HepG2 (cell line): Measurements from ENCODE around the gene GNB3. TPM values are rescaled to one million over a fixed set of nuclear protein-coding genes. Genes with fewer than 3 reads are reported as not detected.

ENCODE experiments used
- ATF7 ChIP-seq, 2 experiments: fragments of 450-650 bp in 1 of 2; sonication (generic) in 1 of 2; formaldehyde crosslinking in 1 of 2; IDR thresholded peaks; 2 replicates each; pipeline versions ENCODE4 v1.4.0 to v1.6.1; 2016 to 2020; ENCODE audit warnings: antibody characterized with exemption in 1 of 2, mild to moderate bottlenecking in 1 of 2, missing genetic modification reagents in 1 of 2
- BRD4 ChIP-seq: sonication (generic); formaldehyde crosslinking; IDR thresholded peaks from 2 replicates; pipeline ENCODE4 v1.4.0; 2020; ENCODE audit warnings: missing genetic modification reagents
- CAMTA2 ChIP-seq: sonication (generic); formaldehyde crosslinking; IDR thresholded peaks from 2 replicates; pipeline ENCODE4 v1.4.0; 2020; ENCODE audit warnings: mild to moderate bottlenecking, missing genetic modification reagents, borderline replicate concordance
- DMAP1 ChIP-seq: IDR thresholded peaks from 2 replicates; pipeline ENCODE4 v1.6.1; 2016
- ELF3 ChIP-seq: IDR thresholded peaks from 2 replicates; pipeline ENCODE4 v1.6.1; 2016; ENCODE audit warnings: missing genetic modification reagents, missing compliant biosample characterization
- ETV5 ChIP-seq: IDR thresholded peaks from 2 replicates; pipeline ENCODE4 v1.6.1; 2018; ENCODE audit warnings: missing biosample characterization, missing genetic modification reagents, inconsistent platforms, borderline replicate concordance
- FOXK2 ChIP-seq: fragments of 450-650 bp; IDR thresholded peaks from 2 replicates; pipeline ENCODE4 v1.6.1; 2016
- GATAD1 ChIP-seq: IDR thresholded peaks from 2 replicates; pipeline ENCODE4 v1.6.1; 2016; ENCODE audit warnings: missing genetic modification reagents, missing compliant biosample characterization
- GLI4 ChIP-seq: sonication (generic); formaldehyde crosslinking; IDR thresholded peaks from 2 replicates; pipeline ENCODE4 v1.5.1; 2020; ENCODE audit warnings: missing genetic modification reagents, mild to moderate bottlenecking, moderate library complexity, borderline replicate concordance
- HDAC2 ChIP-seq: sonication (generic); formaldehyde crosslinking; IDR thresholded peaks from 2 replicates; pipeline ENCODE4 v1.4.0; 2020; ENCODE audit warnings: missing genetic modification reagents
- ISX ChIP-seq: sonication (generic); formaldehyde crosslinking; conservative IDR thresholded peaks from 2 replicates; pipeline ENCODE4 v1.5.0; 2020; ENCODE audit warnings: missing genetic modification reagents
- KLF15 ChIP-seq: sonication (generic); formaldehyde crosslinking; IDR thresholded peaks from 2 replicates; pipeline ENCODE4 v1.8.1; 2023; ENCODE audit warnings: borderline replicate concordance, mild to moderate bottlenecking, inconsistent platforms, missing genetic modification reagents, mixed read lengths
- MEIS1 ChIP-seq: sonication (generic); formaldehyde crosslinking; IDR thresholded peaks from 2 replicates; pipeline ENCODE4 v1.9.0; 2021; ENCODE audit warnings: mild to moderate bottlenecking, missing genetic modification reagents, moderate library complexity, borderline replicate concordance
- MTF1 ChIP-seq: sonication (generic); formaldehyde crosslinking; IDR thresholded peaks from 2 replicates; pipeline ENCODE4 v1.5.0; 2020; ENCODE audit warnings: missing genetic modification reagents
- MXI1 ChIP-seq: IDR thresholded peaks from 3 replicates; pipeline ENCODE4 v1.6.1; 2012; ENCODE audit warnings: low read depth, low read length, inconsistent platforms, borderline replicate concordance
- NFE2 ChIP-seq: sonication (generic); formaldehyde crosslinking; IDR thresholded peaks from 2 replicates; pipeline ENCODE4 v1.4.0; 2020; ENCODE audit warnings: missing genetic modification reagents
- NR2C2 ChIP-seq: sonication (generic); formaldehyde crosslinking; IDR thresholded peaks from 2 replicates; pipeline ENCODE4 v1.4.0; 2020; ENCODE audit warnings: missing genetic modification reagents, mild to moderate bottlenecking, moderate library complexity, borderline replicate concordance
- PCBP1 ChIP-seq: fragments of 200-400 bp; formaldehyde crosslinking; IDR thresholded peaks from 2 replicates; pipeline ENCODE4 v1.6.1; 2017; ENCODE audit warnings: mild to moderate bottlenecking, low read depth, low read length, borderline replicate concordance
- SMARCE1 ChIP-seq: fragments of 450-650 bp; IDR thresholded peaks from 2 replicates; pipeline ENCODE4 v1.6.1; 2017; ENCODE audit warnings: borderline replicate concordance
- SMC3 ChIP-seq: IDR thresholded peaks from 2 replicates; pipeline ENCODE4 v1.6.1; 2011; ENCODE audit warnings: low read length, improper control_type of control experiment
- SP5 ChIP-seq: IDR thresholded peaks from 2 replicates; pipeline ENCODE4 v1.6.1; 2016; ENCODE audit warnings: low read depth, borderline replicate concordance
- SPEN ChIP-seq: sonication (generic); formaldehyde crosslinking; IDR thresholded peaks from 2 replicates; pipeline ENCODE4 v1.5.1; 2020; ENCODE audit warnings: low read depth, mild to moderate bottlenecking, missing genetic modification reagents
- ZNF230 ChIP-seq: sonication (generic); formaldehyde crosslinking; IDR thresholded peaks from 2 replicates; pipeline ENCODE4 v1.4.0; 2020; ENCODE audit warnings: mild to moderate bottlenecking, missing genetic modification reagents
- ZNF24 ChIP-seq: fragments of 450-650 bp; IDR thresholded peaks from 2 replicates; pipeline ENCODE4 v1.6.1; 2017; ENCODE audit warnings: antibody characterized with exemption, mild to moderate bottlenecking
- ZNF772 ChIP-seq: sonication (generic); formaldehyde crosslinking; IDR thresholded peaks from 2 replicates; pipeline ENCODE4 v1.5.0; 2020; ENCODE audit warnings: mild to moderate bottlenecking, missing genetic modification reagents
- ZNF841 ChIP-seq: sonication (generic); formaldehyde crosslinking; IDR thresholded peaks from 2 replicates; pipeline ENCODE4 v1.8.1; 2023; ENCODE audit warnings: missing genetic modification reagents, borderline replicate concordance
- polyA plus RNA-seq, 8 experiments: library from polyadenylated mRNA; depleted of rRNA in 3 of 8; stranded (reverse) in 7 of 8; unstranded in 1 of 8; fragments of >200 nt; fragmentation: Illumina TruSeq in 4 of 8; extraction: Trizol in 4 of 8; gene quantifications; 2 replicates each; pipeline versions ENCODE4 v1.2.1 to v1.2.3, GENCODE V29; 2011 to 2016; ENCODE audit warnings: low read depth in 4 of 8, missing spikeins in 1 of 8, mixed read lengths in 1 of 8; ENCODE audit not compliant: insufficient read depth in 1 of 8
- total RNA-seq, 5 experiments: library from RNA; depleted of rRNA; stranded (reverse); fragments of >200 nt; fragmentation: Illumina TruSeq; extraction: Trizol; gene quantifications; 2 replicates each; pipeline ENCODE4 v1.2.3, GENCODE V29; 2016; ENCODE audit warnings: low read depth in 1 of 5
- TF ChIP-seq, protein P1 (sequence below): IDR thresholded peaks from 2 replicates; pipeline ENCODE4 v1.6.1; 2016; ENCODE audit warnings: mild to moderate bottlenecking
- TF ChIP-seq, protein P2 (sequence below): IDR thresholded peaks from 2 replicates; pipeline ENCODE4 v1.6.1; 2016; ENCODE audit warnings: control low read depth
- TF ChIP-seq, protein P3 (sequence below): sonication (generic); formaldehyde crosslinking; IDR thresholded peaks from 2 replicates; pipeline ENCODE4 v1.8.1; 2023; ENCODE audit warnings: mild to moderate bottlenecking, missing genetic modification reagents

Gene GNB3
- total and polyA plus RNA-seq, 2 of the 13 experiments (the other 11 are each of a cell fraction or from before 2014, with no cell fraction given): 1.3 to 3.6 TPM

DNA sequence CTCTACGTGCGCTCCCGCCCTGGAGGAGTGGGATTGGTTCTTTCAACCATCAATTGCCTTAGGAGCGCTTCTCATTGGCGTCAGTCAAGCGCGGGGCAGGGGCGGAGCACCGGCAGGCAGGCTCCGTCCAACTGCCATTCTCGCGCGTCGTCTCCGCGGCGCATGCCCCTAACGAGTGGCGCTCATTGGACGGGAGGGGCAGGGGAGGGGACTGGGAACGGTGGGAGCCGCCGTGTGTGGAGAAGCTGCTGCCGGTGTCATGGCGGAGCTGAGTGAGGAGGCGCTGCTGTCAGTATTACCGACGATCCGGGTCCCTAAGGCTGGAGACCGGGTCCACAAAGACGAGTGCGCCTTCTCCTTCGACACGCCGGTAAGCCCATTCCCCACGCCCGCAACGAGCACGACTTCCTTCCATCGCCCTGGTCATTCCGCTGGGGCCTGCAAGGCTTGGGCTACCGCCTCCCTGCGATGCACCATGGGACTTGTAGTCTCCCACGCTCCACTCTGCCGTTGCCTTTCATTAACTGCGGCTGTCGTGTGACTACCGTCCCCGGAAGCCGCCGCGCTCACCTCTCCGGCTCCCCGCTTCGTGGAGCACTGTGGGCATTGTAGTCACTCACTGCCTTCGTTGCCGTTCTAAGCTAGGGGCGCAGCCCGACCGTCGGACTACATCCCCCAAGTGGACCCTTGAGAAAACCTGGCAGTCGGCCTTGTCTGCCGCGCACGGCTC is 11.4 kb downstream of the GNB3 start, which contains the start of gene USP5 (continued):
- TF ChIP-seq MEIS1: peak; percentile 40; the same call in 1 of the 2 replicates
- TF ChIP-seq ATF7 (IDR thresholded peaks at IDR 0.05): no peak
- peak; percentile 53; the same call in 1 of the 2 replicates for TF ChIP-seq ATF7 (CRISPR knock-in tag; IDR thresholded peaks at IDR 0.05)
- TF ChIP-seq CAMTA2 (CRISPR knock-in tag): 0 out of 2 replicates have a peak, but pooled peaks have one; percentile 69
- peak; percentile 28; the same call in 1 of the 2 replicates for TF ChIP-seq SP5 (CRISPR knock-in tag)
- TF ChIP-seq PCBP1: peak; percentile 88; the same call in 1 of the 2 replicates
- TF ChIP-seq ELF3: peak; percentile 72
- peak; percentile 83; the same call in 2 of the 3 replicates for TF ChIP-seq MXI1
- TF ChIP-seq ETV5 (CRISPR knock-in tag): peak; percentile 33; the same call in 1 of the 2 replicates
- TF ChIP-seq SPEN (CRISPR knock-in tag): peak; percentile 69; the same call in 1 of the 2 replicates
- no peak for TF ChIP-seq MTF1 (CRISPR knock-in tag)
- no peak; the same call in 1 of the 2 replicates for TF ChIP-seq HDAC2
- peak; percentile 41; the same call in 1 of the 2 replicates for TF ChIP-seq ZNF230
- TF ChIP-seq DMAP1 (CRISPR knock-in tag): peak; percentile 78
- TF ChIP-seq NR2C2 (CRISPR knock-in tag): peak; percentile 98
- TF ChIP-seq FOXK2: no peak
- no peak for TF ChIP-seq BRD4 (CRISPR knock-in tag)
- TF ChIP-seq, protein P1, sequence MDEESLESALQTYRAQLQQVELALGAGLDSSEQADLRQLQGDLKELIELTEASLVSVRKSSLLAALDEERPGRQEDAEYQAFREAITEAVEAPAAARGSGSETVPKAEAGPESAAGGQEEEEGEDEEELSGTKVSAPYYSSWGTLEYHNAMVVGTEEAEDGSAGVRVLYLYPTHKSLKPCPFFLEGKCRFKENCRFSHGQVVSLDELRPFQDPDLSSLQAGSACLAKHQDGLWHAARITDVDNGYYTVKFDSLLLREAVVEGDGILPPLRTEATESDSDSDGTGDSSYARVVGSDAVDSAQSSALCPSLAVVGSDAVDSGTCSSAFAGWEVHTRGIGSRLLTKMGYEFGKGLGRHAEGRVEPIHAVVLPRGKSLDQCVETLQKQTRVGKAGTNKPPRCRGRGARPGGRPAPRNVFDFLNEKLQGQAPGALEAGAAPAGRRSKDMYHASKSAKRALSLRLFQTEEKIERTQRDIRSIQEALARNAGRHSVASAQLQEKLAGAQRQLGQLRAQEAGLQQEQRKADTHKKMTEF (CRISPR knock-in tag): peak; percentile 76
- TF ChIP-seq ZNF772: peak; percentile 63
- no peak for TF ChIP-seq SMARCE1
- TF ChIP-seq, protein P2, sequence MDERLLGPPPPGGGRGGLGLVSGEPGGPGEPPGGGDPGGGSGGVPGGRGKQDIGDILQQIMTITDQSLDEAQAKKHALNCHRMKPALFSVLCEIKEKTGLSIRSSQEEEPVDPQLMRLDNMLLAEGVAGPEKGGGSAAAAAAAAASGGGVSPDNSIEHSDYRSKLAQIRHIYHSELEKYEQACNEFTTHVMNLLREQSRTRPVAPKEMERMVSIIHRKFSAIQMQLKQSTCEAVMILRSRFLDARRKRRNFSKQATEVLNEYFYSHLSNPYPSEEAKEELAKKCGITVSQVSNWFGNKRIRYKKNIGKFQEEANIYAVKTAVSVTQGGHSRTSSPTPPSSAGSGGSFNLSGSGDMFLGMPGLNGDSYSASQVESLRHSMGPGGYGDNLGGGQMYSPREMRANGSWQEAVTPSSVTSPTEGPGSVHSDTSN (CRISPR knock-in tag): peak; percentile 90
- no peak for TF ChIP-seq SMC3
- no peak for TF ChIP-seq GLI4
- no peak for TF ChIP-seq ZNF841 (CRISPR knock-in tag)
- TF ChIP-seq ISX: no peak
- TF ChIP-seq KLF15 (CRISPR knock-in tag): no peak
- no peak for TF ChIP-seq NFE2
- peak; percentile 90 for TF ChIP-seq GATAD1 (CRISPR knock-in tag)
- TF ChIP-seq ZNF24: no peak
- TF ChIP-seq, protein P3, sequence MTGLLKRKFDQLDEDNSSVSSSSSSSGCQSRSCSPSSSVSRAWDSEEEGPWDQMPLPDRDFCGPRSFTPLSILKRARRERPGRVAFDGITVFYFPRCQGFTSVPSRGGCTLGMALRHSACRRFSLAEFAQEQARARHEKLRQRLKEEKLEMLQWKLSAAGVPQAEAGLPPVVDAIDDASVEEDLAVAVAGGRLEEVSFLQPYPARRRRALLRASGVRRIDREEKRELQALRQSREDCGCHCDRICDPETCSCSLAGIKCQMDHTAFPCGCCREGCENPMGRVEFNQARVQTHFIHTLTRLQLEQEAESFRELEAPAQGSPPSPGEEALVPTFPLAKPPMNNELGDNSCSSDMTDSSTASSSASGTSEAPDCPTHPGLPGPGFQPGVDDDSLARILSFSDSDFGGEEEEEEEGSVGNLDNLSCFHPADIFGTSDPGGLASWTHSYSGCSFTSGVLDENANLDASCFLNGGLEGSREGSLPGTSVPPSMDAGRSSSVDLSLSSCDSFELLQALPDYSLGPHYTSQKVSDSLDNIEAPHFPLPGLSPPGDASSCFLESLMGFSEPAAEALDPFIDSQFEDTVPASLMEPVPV (CRISPR knock-in tag): no peak
